A673 (cell line): ENCODE measurements around the gene C10orf143. TPM values are rescaled to one million over a fixed set of nuclear protein-coding genes. Genes with fewer than 3 reads are reported as not detected.

Experiments used
- BruUV-seq: library from RNA; stranded (reverse); fragments of 400-500 nt; replicated peaks from 2 replicates; lab custom pipeline; 2021; lab: Mats Ljungman, UMichigan
- CTCF ChIA-PET: fragments of 300-600 bp; sonication (Branson Sonifier 250); formaldehyde crosslinking; loops from one replicate; lab custom pipeline; 2022; ENCODE audit warnings: antibody characterized with exemption; lab: Charles Lee
- POLR2A ChIA-PET: fragments of 300-600 bp; sonication (Branson Sonifier 250); formaldehyde crosslinking; loops from one replicate; lab custom pipeline; 2022; ENCODE audit warnings: antibody characterized with exemption; ENCODE audit not compliant: low non-redundant PET; lab: Charles Lee
- DNase-seq: peaks from one replicate; pipeline ENCODE4 v3.0.0-alpha.2; 2015; ENCODE audit warnings: low spot score
- H3K27ac ChIP-seq: fragments of 200-600 bp; sonication (generic); 2 replicates; pipeline ENCODE4 v1.5.1; 2016; ENCODE audit warnings: mixed run types, low read depth, mild to moderate bottlenecking, mixed read lengths, antibody characterized with exemption, low read length; ENCODE audit not compliant: poor library complexity, severe bottlenecking
- H3K27me3 ChIP-seq: fragments of 200-600 bp; sonication (generic); replicated peaks from 2 replicates; pipeline ENCODE4 v1.6.1; 2017; ENCODE audit warnings: mixed run types, low read depth, mild to moderate bottlenecking, mixed read lengths, antibody characterized with exemption, low read length; ENCODE audit not compliant: insufficient read depth, poor library complexity
- H3K36me3 ChIP-seq: fragments of 200-600 bp; sonication (generic); 2 replicates; pipeline ENCODE4 v1.6.1; 2016; ENCODE audit warnings: mixed run types, mild to moderate bottlenecking, mixed read lengths, antibody characterized with exemption, low read length; ENCODE audit not compliant: insufficient read depth, poor library complexity, severe bottlenecking
- H3K4me1 ChIP-seq: fragments of 200-600 bp; sonication (generic); 2 replicates; pipeline ENCODE4 v1.6.1; 2017; ENCODE audit warnings: mixed run types, mild to moderate bottlenecking, mixed read lengths, antibody characterized with exemption, low read length; ENCODE audit not compliant: insufficient read depth, poor library complexity, severe bottlenecking
- H3K4me3 ChIP-seq: fragments of 200-600 bp; sonication (generic); 2 replicates; pipeline ENCODE4 v1.5.1; 2016; ENCODE audit warnings: low read depth, mixed run types, mild to moderate bottlenecking, mixed read lengths, low read length; ENCODE audit not compliant: poor library complexity, severe bottlenecking
- H3K9me3 ChIP-seq: fragments of 200-600 bp; sonication (generic); 2 replicates; pipeline ENCODE4 v1.6.1; 2016; ENCODE audit warnings: mixed run types, low read depth, mild to moderate bottlenecking, mixed read lengths, antibody characterized with exemption, low read length; ENCODE audit not compliant: poor library complexity, severe bottlenecking
- CTCF ChIP-seq: fragments of 300-800, 200-600 bp; sonication (generic); conservative IDR thresholded peaks from 2 replicates; pipeline ENCODE4 v1.5.1; 2017; ENCODE audit warnings: low read depth, mild to moderate bottlenecking, antibody characterized with exemption, low read length, moderate library complexity, mixed read lengths
- EZH2 ChIP-seq: fragments of 200-600 bp; sonication (generic); IDR thresholded peaks from 2 replicates; pipeline ENCODE4 v1.6.1; 2017; ENCODE audit warnings: borderline replicate concordance, low read depth, mild to moderate bottlenecking, mixed read lengths, antibody characterized with exemption, low read length; ENCODE audit not compliant: poor library complexity, severe bottlenecking
- intact Hi-C: fragments of 100-400 bp; cut with micrococcal nuclease; formaldehyde crosslinking; loops from one replicate; pipeline ENCODE4 v1.10.0; 2022; ENCODE audit not compliant: unreplicated experiment
- total RNA-seq: library from RNA; stranded (reverse); gene quantifications from 2 replicates; pipeline ENCODE4 v1.2.3, GENCODE V29; 2021

C10orf143 gene
- total RNA-seq, 1 experiment from 2014 or later, result 1.8 TPM

- CTCF ChIA-PET, result no interaction called here
- intact Hi-C loops, result no loop called here
Observed at GRCh38 chr10:130053561-130053960, 57.1 kb downstream of the C10orf143 start.

DNA sequence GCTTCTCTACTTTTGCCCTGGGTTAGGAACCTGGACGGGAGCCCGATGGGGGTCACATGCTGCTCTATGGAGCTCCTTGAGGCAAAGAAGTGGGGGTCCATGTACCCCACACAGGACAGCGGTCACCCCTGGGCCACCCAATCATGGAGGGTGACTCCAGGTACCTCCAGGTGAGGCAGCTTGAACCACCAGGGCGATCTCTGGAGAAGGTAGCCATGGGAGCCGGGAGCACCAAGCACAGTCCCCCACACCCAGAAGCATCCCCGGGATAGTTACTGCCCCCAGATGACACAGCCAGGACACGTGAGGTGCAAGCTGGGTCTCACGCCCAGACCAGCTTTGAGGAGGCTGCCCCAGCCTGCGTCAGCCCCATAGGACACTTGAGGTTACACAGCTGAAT, 58.4 kb downstream of the C10orf143 start:
- BruUV-seq, result no TSS peak
- Histone ChIP-seq H3K36me3 (no peaks in the 10 kb centered on the region), H3K9me3 (peaks cover 9% of the 10 kb centered on the region), H3K27me3 (peaks cover 16% of the 10 kb centered on the region), H3K4me1 (no peaks in the 10 kb centered on the region), H3K27ac (no peak overlapping the region), H3K4me3 (no peak overlapping the region)
- TF ChIP-seq CTCF (no peak), EZH2 (no peak)
- POLR2A ChIA-PET, result no interaction called here
- intact Hi-C loops, result no loop called here
- DNase-seq, result no peak
- CTCF ChIA-PET, result no interaction called here

More at GRCh38 chr10:130053561-130053960, 57.1 kb downstream of the C10orf143 start:
- H3K27me3 ChIP-seq, result peaks cover 26% of the 10 kb centered on the region
- TF ChIP-seq EZH2, result no peak
- no peak for TF ChIP-seq CTCF
- no peak overlapping the region for H3K27ac ChIP-seq
- H3K9me3 ChIP-seq, result peaks cover 9% of the 10 kb centered on the region
- H3K36me3 ChIP-seq, result no peaks in the 10 kb centered on the region
- no peaks in the 10 kb centered on the region for H3K4me1 ChIP-seq
- POLR2A ChIA-PET, result no interaction called here
- no peak overlapping the region for H3K4me3 ChIP-seq
- peak; percentile 43 for DNase-seq
- BruUV-seq, result no TSS peak

GRCh38 chr10:130050721-130051120, 59.9 kb downstream of the C10orf143 start:
- TF ChIP-seq CTCF (no peak), EZH2 (no peak)
- H3K4me3 ChIP-seq, result no peak overlapping the region
- DNase-seq, result no peak
- H3K27me3 ChIP-seq, result peaks cover 24% of the 10 kb centered on the region
- peaks cover 9% of the 10 kb centered on the region for H3K9me3 ChIP-seq
- H3K27ac ChIP-seq, result no peak overlapping the region
- BruUV-seq, result no TSS peak
- CTCF ChIA-PET, result no interaction called here
- POLR2A ChIA-PET, result no interaction called here
- intact Hi-C loops, result no loop called here
- H3K4me1 ChIP-seq, result no peaks in the 10 kb centered on the region
- H3K36me3 ChIP-seq, result no peaks in the 10 kb centered on the region
